Embryonic facial prominence (tissue), 1 donor: Measurements from ENCODE around the gene EDN2.

Experiments
- DNase-seq: peaks from one replicate; pipeline ENCODE4 v3.0.0-alpha.2; 2016; ENCODE audit errors: extremely low spot score

EDN2 gene

GRCh38 chr1:41498804-41499203 is 14.3 kb upstream of the EDN2 start:
- DNase-seq, result no peak

DNA sequence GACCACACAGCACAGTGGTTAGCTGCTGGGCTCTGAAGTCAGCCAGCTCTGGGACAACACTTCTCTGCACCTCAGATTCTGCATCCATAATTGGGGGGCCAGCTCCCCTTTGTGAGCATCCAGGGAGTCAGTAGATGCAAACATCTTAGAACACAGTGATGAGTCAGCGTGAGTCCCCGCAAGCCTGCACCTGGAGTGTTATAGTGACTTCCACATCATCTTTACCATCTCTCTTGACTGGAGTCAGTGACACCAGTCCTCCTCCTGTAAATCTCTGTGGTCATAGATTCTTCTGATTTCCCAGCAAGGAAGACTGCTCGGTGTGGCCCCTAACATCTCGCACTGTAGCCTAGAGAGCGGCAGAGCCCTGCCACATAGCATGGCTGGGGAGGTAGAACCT is 13.9 kb upstream of the EDN2 start:
- DNase-seq, result no peak

GRCh38 chr1:41497461-41498030 is 13.1 kb upstream of the EDN2 start:
- no peak for DNase-seq

GRCh38 chr1:41497056-41497440 is 12.6 kb upstream of the EDN2 start:
- no peak for DNase-seq

GRCh38 chr1:41496080-41497055 is 11.9 kb upstream of the EDN2 start:
- DNase-seq, result no peak

DNA sequence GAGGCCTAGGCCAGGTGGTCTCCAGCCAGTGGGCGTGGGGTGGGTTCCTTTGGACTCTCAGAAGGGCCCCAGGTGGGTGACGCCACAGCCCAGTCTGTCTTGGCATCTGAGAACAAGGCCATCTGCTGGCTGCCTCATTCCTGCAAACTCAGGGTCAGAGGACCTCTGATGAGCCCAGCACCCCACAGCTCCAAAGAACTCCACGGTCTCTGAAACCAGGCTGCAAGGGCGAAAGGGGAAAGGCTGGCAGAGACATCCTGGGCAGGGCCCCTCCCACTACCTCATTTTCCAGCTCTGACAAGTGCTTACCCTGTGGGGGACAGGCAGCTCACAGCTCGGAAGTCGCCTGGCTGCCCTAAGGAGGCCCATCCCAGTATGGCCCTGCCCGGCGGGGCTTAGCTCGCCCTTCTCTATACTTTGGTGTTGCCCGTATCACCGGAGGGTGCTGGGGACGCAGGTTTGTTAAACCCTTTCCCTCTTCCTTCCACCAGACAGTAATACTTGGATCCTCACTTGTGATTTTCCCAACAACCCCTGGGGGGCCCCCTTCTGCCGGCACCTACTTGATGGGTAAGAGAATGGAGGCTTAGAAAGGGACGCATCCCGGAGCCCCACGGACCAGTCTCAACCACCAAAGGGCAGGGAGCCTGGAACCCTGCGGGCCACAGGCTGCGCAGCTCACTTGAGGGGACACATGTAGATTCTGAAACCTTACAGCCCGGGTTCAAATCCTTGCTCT is 10.9 kb upstream of the EDN2 start:
- no peak for DNase-seq

DNA sequence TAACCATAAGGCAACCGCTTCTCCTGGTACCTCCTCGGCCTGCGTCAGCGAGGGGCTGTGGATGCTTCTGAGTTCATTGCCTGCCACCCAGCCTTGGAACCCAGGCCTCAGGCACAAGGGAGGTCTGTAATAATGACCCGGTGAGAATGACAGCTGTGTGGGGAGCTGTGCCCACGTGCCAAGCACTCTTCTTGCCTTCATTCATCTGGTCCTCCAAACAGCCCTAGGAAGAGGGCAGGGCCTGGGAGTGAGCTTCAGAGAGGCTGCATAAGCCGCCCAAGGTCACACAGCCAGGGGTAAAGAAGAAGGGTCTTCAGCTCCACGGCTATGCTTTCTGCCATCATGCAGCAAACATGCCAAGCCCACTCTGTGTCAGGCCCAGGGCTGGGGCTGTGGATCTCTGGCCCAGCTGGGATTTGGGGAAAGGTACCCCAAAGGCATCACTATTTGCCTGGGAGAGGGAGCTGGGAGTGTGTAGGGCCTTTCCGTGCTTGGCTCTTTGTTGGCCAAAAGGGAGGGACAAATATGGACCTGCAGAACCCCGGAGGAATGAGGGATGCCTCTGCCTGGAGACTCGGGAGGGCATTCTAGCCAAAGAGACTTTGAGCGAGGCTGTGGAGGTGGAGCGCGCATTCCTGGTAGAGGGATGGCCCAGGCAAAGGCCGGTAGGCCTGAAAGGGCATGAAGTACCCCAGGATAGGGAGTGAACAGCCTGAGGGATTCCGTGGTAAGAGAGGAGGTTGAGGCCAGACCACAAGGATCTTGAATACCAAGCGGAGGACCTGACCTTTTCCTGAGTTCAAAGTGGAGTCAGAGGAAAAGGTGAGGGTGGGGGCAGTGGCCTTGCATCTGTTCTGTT is 10.1 kb upstream of the EDN2 start:
- no peak for DNase-seq

DNA sequence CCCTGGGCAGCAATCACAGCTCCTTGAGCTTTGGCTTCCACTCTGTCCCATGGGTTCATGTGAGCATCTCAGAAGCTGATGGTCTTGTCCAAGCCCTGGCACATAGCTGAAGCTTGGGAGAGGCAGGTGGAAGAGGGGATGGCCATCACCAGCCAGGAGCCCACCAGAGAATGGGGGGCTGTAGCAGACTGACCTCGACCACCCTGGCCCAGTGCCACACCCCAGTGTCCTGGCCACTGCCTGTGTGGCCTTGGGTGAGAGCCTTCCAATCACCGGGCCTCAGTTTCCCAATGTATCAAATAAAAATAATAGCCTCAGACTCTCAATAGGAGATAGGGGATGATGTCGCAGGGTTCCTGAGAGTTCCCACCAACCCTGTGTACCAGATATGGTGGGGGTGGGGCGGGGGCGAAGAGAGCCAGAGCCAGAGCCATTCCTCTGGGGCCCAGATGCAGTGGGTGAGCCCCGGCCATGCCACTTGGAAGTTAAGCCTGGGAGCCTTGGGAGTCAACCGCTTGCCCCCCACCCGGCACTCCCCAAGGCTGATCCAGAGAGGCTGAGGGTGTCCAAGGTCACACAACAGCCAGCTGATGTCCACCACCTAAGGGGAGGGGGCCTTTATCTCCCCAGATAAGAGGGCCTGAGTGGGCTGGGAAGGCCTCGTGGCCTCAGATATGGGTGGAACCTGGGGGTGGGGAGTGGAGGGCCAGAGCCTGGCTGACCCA is 9.3 kb upstream of the EDN2 start:
- no peak for DNase-seq

DNA sequence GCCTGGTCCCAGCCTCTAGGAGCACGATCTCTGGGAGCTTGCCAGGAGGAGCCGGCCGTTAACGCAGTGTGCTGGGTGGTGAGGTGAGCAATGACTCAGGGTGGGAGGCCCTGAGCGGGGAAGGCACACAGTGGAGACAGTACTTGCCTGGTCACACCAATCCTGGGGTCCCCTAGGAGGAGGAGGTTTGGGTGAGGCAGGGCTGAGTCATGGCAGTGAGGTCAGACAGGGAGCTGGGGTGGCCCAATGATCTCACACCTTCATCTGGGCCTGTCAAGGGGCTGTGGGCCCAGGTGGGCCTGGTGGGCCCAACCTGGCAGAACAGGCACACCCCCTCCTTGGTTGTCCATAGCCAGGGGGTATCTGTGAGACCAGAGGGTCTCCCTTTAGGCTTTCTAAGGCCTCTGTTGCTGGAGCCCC is 8.6 kb upstream of the EDN2 start:
- no peak for DNase-seq

DNA sequence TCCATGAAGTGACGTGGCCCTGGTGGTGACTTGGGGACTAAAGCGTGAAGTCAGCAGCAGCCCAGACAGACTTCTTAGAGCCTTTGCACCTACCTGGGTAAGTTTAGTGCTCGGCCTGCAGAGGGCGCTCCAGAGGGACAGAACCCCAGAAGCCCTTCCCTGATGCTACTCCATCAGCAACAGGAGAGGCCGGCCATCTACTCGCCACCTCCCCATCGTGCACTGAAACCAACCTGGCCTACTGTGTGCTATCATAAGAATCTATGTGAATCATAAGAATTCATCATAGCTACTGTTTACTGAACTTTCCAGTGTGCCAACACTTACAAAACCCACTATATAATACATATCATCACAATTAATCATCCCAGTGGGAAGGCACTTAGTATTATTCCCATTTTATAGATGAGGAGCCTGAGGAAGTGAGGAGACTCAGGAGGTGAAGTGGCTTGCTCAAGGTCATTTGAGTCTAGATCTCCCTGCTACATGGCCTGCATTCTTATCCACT is 7.9 kb upstream of the EDN2 start:
- DNase-seq, result no peak

DNA sequence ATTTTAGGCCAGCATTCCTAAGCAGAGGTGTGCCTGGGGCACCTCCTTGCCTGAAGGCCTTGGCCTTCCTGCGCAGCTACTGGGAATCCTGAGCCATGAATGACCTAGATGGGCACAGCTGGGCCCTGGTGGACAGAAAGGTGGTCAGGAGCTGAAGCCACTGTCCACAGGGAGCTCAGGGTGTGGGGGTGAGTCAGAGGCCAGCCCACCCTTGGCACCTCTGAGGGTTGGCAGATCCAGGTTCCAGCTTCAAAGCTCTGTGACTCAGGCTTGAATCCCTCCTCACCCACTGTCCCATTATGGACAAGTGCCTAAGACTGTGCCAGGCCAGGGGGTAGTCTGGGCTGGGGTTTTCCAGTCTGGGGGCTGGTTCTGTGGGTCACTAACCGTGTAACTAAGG is 6.4 kb upstream of the EDN2 start:
- DNase-seq, result no peak

- DNase-seq, result no peak
These were observed 5.1 kb upstream of the EDN2 start for GRCh38 chr1:41489561-41489960.

DNA sequence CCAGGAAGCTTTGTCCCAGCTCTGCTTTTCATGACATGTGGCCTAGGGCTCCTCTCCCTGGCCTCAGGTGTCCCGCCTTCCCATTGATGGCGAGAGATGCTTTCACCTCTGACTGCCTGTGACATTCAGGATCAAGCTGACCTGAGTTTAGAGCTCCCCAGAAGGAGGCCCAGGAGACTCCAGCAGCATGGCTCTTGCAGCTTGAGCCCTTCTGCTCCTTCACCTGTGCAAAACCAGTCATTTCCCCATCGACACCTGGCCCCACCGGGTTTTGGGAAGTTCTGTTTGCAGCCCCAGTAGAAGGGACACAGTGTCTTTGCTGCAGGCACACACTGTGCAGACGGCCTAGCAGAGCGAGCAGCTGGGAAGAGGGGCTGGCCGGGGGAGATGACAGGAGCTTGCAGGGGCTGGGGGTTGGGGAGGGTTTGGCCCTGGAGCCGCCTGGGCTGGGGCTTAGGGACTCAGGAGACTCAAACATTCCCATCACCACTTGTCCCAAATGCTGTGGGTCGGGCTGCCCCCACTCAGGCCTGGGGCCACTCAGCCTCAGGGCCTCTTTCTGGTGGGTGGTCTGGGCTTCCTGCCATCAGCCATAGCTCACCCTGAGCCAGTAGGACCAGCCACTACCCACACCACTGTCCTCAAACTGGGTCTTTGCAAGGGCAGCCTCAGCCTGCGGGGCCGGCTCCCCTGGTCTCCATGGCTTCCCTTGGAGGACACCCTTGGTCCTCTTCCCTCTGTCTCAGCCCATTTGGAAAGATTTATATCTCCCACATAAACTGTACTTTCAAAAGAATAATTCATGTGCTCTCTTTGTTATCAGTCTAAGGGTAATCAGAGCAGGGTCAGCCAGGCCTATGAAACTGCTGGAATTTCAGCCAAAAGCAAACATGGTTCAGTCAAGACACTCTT is 3.8 kb upstream of the EDN2 start:
- DNase-seq, result no peak

DNA sequence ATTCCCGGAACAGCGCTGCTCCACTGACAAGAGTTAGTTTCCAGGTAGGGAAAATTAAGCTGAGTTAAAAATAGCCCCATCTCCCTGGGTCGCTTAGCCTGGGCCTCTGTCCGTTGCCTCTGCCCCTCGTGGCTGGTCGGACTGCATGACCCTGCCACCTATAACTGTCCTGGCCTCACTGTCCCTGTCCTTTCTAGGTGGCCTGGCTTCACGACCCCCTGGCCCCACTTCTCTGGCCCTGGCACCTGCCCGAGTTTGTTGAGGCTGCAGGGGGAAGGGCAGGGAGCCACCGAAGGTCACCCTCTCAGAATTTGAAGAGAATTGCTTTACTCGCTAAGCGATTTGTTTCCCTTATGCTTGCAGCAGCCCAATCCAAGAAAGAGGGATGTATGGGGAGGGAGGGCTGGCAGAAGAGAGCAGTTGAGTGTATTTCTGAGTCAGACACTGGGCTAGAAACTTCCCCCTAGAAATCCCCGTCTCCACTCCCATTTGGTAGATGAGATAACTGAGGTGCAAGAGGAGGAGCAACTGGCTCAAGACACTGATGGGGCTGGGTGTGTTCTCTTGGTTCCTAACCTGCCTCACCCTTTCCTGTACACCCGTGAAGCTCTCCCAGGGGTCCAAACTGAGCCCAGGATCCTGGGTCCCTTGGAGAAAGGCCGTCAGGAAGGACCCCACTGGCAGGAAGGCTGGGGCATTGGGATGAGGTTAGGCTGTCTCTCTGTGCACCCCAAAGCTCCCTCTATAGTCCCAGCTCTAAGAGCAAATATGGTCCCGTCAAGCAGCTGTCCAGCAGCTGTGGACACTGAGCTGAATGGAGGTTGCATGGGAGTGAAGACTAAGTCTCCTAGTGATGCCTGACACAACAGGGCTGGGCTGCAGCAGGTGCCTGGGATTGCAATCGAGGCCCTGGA is 2.9 kb upstream of the EDN2 start:
- no peak for DNase-seq

- no peak for DNase-seq
These were observed 2.1 kb upstream of the EDN2 start for GRCh38 chr1:41486371-41487125.

GRCh38 chr1:41486053-41486370 is 1.5 kb upstream of the EDN2 start:
- no peak for DNase-seq

DNA sequence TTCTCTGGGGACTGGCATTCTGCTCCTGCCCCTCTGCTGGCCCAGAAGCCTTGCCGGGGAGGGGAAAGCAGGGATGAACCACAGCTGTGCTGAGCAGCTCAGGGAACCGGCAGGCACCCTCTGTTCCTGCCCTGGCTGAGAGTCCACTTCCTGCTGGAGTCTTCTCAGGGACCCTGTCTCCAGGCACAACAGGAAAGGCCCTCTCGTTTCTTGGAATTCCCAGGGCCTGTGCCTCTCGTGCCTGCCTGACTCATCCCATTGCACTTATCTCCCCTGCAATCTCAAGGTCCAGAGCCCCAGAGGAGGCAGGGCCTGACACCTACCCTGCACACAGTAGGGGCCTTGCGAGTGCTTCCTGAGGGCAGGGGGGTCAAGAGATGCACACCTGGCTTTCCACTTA is 1.1 kb upstream of the EDN2 start:
- no peak for DNase-seq

DNA sequence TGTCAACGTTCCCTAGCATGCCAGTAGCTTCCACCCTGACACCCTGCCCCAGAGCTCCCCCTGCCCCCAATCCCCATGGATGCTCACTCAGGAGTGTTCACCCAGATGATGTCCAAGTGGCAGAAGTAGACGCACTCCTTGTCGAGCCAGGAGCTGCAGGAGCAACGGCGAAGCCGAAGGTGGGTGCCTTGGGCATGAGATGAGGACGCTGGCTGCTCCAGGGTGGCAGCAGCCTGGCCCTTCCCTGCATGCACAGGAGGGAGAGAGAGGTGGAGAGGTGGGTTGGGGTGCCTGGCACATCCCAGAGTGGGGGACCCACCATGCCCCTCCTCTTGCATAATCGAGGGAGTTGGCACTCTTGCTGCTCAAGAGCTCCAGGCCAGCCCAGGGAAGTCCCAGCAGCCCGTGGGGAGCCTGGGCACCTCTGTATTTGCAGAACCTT is 502 bp downstream of the EDN2 start:
- DNase-seq, result no peak
